ENCODE results near the gene EPHB6.

GRCh38 chr7:142887282-142888015 lies 32.6 kb downstream of the EPHB6 start:
- no peak for TF ChIP-seq EZH2 (IDR thresholded peaks at IDR 0.05)
- no peak for TF ChIP-seq POLR2AphosphoS5 (IDR thresholded peaks at IDR 0.05; ENCODE audit: borderline replicate concordance, low read depth, low read length)

Measured in SK-N-MC (cell line).